B cell (primary cell): Measurements from ENCODE around the gene ZCCHC24. TPM values are rescaled to one million over a fixed set of nuclear protein-coding genes. Genes with fewer than 3 reads are reported as not detected.

Experiments
- ATAC-seq: fragments of 200-7000 bp; cut with Tn5 transposase; one replicate; pipeline ENCODE4 v1.10.0; 2021; ENCODE audit warnings: low read depth, mild to moderate bottlenecking, moderate number of reproducible peaks, moderate library complexity
- CTCF ChIA-PET: fragments of 350-600 bp; sonication (Branson Sonifier 250); formaldehyde crosslinking; loops from one replicate; lab custom pipeline; 2021; ENCODE audit warnings: antibody characterized with exemption, inconsistent platforms; lab: Charles Lee
- POLR2A ChIA-PET: fragments of 350-600 bp; sonication (Branson Sonifier 250); formaldehyde crosslinking; loops from one replicate; lab custom pipeline; 2021; ENCODE audit warnings: antibody characterized with exemption; lab: Charles Lee
- DNase-seq: peaks from one replicate; pipeline ENCODE4 v3.0.0; 2013
- H2AFZ ChIP-seq: 2 replicates; pipeline ENCODE4 v1.6.1; 2012; ENCODE audit warnings: mild to moderate bottlenecking, low read depth, low read length; ENCODE audit not compliant: insufficient read depth, poor library complexity, severe bottlenecking
- H3K27ac ChIP-seq, 2 donors: 1 replicate in 1 of 2; 2 replicates in 1 of 2; pipeline ENCODE4 v1.5.1; 2012 to 2013; ENCODE audit warnings: low read length in 2 of 2, mild to moderate bottlenecking in 2 of 2, moderate library complexity in 1 of 2
- H3K27me3 ChIP-seq, 4 experiments: fragments of 200-600 bp in 1 of 4; sonication (generic) in 1 of 4; replicated peaks in 1 of 4; 1 replicate in 2 of 4; 2 replicates in 2 of 4; pipeline versions ENCODE4 v1.6.1 to v1.7.0; 2013 to 2016; ENCODE audit warnings: low read length in 3 of 4, mild to moderate bottlenecking in 2 of 4, mixed read lengths in 1 of 4, moderate library complexity in 1 of 4; ENCODE audit not compliant: insufficient read depth in 4 of 4, control insufficient read depth in 3 of 4; ENCODE audit errors: control extremely low read depth in 1 of 4
- H3K36me3 ChIP-seq, 2 experiments: replicated peaks in 1 of 2; 1 replicate in 1 of 2; 2 replicates in 1 of 2; pipeline versions ENCODE4 v1.6.1 to v1.7.1; 2013; ENCODE audit warnings: low read length in 1 of 2; ENCODE audit not compliant: insufficient read depth in 2 of 2, control insufficient read depth in 1 of 2; ENCODE audit errors: control extremely low read depth in 1 of 2, extremely low read depth in 1 of 2
- H3K4me1 ChIP-seq, 2 donors: fragments of 200-600 bp in 1 of 2; sonication (generic) in 1 of 2; 1 replicate in 1 of 2; 2 replicates in 1 of 2; pipeline versions ENCODE4 v1.5.1 to v1.6.1; 2013 to 2017; ENCODE audit warnings: low read length in 2 of 2; ENCODE audit not compliant: control insufficient read depth in 2 of 2, insufficient read depth in 2 of 2
- H3K4me2 ChIP-seq: replicated peaks from 2 replicates; pipeline ENCODE3; 2012; ENCODE audit warnings: mild to moderate bottlenecking, low read depth, low read length; ENCODE audit not compliant: poor library complexity, severe bottlenecking
- H3K4me3 ChIP-seq, 5 experiments: fragments of 200-600 bp in 1 of 5; sonication (generic) in 1 of 5; 1 replicate in 3 of 5; 2 replicates in 2 of 5; pipeline versions ENCODE4 v1.5.1 to v1.7.0; 2011 to 2016; ENCODE audit warnings: low read length in 4 of 5, mild to moderate bottlenecking in 4 of 5, low read depth in 2 of 5, control low read depth in 1 of 5, moderate library complexity in 1 of 5; ENCODE audit not compliant: insufficient read depth in 1 of 5; ENCODE audit errors: control extremely low read depth in 1 of 5, extremely low read depth in 1 of 5
- H3K79me2 ChIP-seq: fragments of 200-600 bp; sonication (generic); one replicate; pipeline ENCODE4 v1.6.0; 2016; ENCODE audit warnings: low read length; ENCODE audit not compliant: control insufficient read depth, insufficient read depth
- H3K9ac ChIP-seq: fragments of 200-600 bp; sonication (generic); 2 replicates; pipeline ENCODE4 v1.6.1; 2017; ENCODE audit warnings: mild to moderate bottlenecking, low read length, moderate library complexity
- H3K9me3 ChIP-seq, 3 donors: one replicate each; pipeline versions ENCODE4 v1.6.1 to v1.7.1; 2013; ENCODE audit warnings: low read length in 2 of 3; ENCODE audit not compliant: control insufficient read depth in 2 of 3, insufficient read depth in 1 of 3; ENCODE audit errors: control extremely low read depth in 1 of 3
- H4K20me1 ChIP-seq: 2 replicates; pipeline ENCODE4 v1.6.0; 2012; ENCODE audit warnings: mild to moderate bottlenecking, low read length; ENCODE audit not compliant: insufficient read depth, control insufficient read depth, poor library complexity, severe bottlenecking
- H3K27ac Mint-ChIP-seq: one replicate; pipeline ENCODE4 v1.8.0; 2021; ENCODE audit warnings: mixed read lengths
- H3K27me3 Mint-ChIP-seq: one replicate; pipeline ENCODE4 v1.8.0; 2021; ENCODE audit warnings: mixed read lengths
- H3K4me1 Mint-ChIP-seq: one replicate; pipeline ENCODE4 v1.8.0; 2021; ENCODE audit warnings: mixed read lengths
- H3K4me3 Mint-ChIP-seq: one replicate; pipeline ENCODE4 v1.8.0; 2021; ENCODE audit warnings: mixed read lengths
- H3K9me3 Mint-ChIP-seq: one replicate; pipeline ENCODE4 v1.8.0; 2022; ENCODE audit warnings: mixed read lengths; ENCODE audit not compliant: insufficient read depth
- CTCF ChIP-seq: fragments of 200-600 bp; IDR thresholded peaks from one replicate; pipeline ENCODE4 v1.8.0; 2022; ENCODE audit warnings: antibody characterized with exemption, mild to moderate bottlenecking
- EZH2 ChIP-seq: IDR thresholded peaks from 2 replicates; pipeline ENCODE4 v1.6.1; 2012; ENCODE audit warnings: borderline replicate concordance, low read depth, mild to moderate bottlenecking, moderate library complexity, low read length; ENCODE audit not compliant: insufficient read depth, poor library complexity, severe bottlenecking
- WGBS: methylation state at CpG from one replicate; pipeline ENCODE4 v1.1.5; 2013; ENCODE audit warnings: missing lambda C conversion rate; ENCODE audit not compliant: insufficient coverage; 5-methylcytosine and 5-hydroxymethylcytosine counted together
- intact Hi-C: fragments of 100-400 bp; cut with micrococcal nuclease; formaldehyde crosslinking; loops from one replicate; pipeline ENCODE4 v1.10.0; 2022
- polyA plus RNA-seq: library from polyadenylated mRNA; depleted of rRNA; stranded (reverse); fragments of >200 nt; gene quantifications from 2 replicates; pipeline ENCODE4 v1.2.3, GENCODE V29; 2012
- total RNA-seq, 2 donors: library from RNA; stranded (reverse); fragments of 120-200 nt in 1 of 2; gene quantifications; 1 replicate in 1 of 2; 2 replicates in 1 of 2; pipeline versions ENCODE4 v1.2.3 to v1.2.4, GENCODE V29; 2013 to 2022

The ZCCHC24 gene
- total and polyA plus RNA-seq, 2 donors (not counting 1 experiment from before 2014, with no cell fraction given), result 0.34 to 2.3 TPM

GRCh38 chr10:79349766-79350406 is 95.5 kb downstream of the ZCCHC24 start:
- H2AFZ ChIP-seq, result no peak overlapping the region
- ChIA-PET POLR2A (no interaction called here), CTCF (no interaction called here)
- intact Hi-C loops, result loop anchor here (5.0 kb wide), 1 partner anchor 283 kb away; the partner anchor contains the start of gene ZMIZ1
- H3K4me1 Mint-ChIP-seq, result peaks cover 45% of the 10 kb centered on the region
- no peaks in the 10 kb centered on the region for H3K27me3 ChIP-seq
- H3K4me3 Mint-ChIP-seq, result peak overlapping the region; percentile 88
- DNase-seq (no peak), ATAC-seq (no peak)
- no peak overlapping the region for H3K4me3 ChIP-seq
- peak overlapping the region in 1 of 2 donors; percentile 92 for H3K27ac ChIP-seq
- H3K9me3 Mint-ChIP-seq, result no peaks in the 10 kb centered on the region
- peaks cover 26% of the 10 kb centered on the region for H3K79me2 ChIP-seq
- no peak overlapping the region for H3K9ac ChIP-seq
- H3K36me3 ChIP-seq, result peaks cover 0 to 58% of the 10 kb centered on the region in 2 experiments
- no peaks in the 10 kb centered on the region for H3K9me3 ChIP-seq
- no peak for TF ChIP-seq EZH2
- no peak for TF ChIP-seq CTCF
- peak overlapping the region; percentile 50 for H3K27ac Mint-ChIP-seq
- H4K20me1 ChIP-seq, result peaks cover 21% of the 10 kb centered on the region
- H3K27me3 Mint-ChIP-seq, result no peaks in the 10 kb centered on the region
- 98% methylated on average over 6 of the region's 6 CpGs for WGBS
- peaks cover 29 to 40% of the 10 kb centered on the region in 2 donors for H3K4me1 ChIP-seq
- H3K4me2 ChIP-seq, result no peak overlapping the region

GRCh38 chr10:79349072-79349491 is 96.3 kb downstream of the ZCCHC24 start:
- no peaks in the 10 kb centered on the region for H3K9me3 ChIP-seq
- H3K4me3 Mint-ChIP-seq, result peak overlapping the region; percentile 88
- 96% methylated on average over 5 of the region's 6 CpGs for WGBS
- H3K4me1 ChIP-seq, result peaks cover 22 to 32% of the 10 kb centered on the region in 2 donors
- H3K9ac ChIP-seq, result peak overlapping the region; percentile 95
- no peaks in the 10 kb centered on the region for H3K9me3 Mint-ChIP-seq
- H3K27me3 ChIP-seq, result no peaks in the 10 kb centered on the region
- H2AFZ ChIP-seq, result no peak overlapping the region
- intact Hi-C loops, result loop anchor here (5.0 kb wide), 1 partner anchor 282 kb away; the partner anchor contains the start of gene ZMIZ1
- ATAC-seq (no peak), DNase-seq (no peak)
- peak overlapping the region; percentile 84 to 92 for H3K27ac ChIP-seq
- peaks cover 13% of the 10 kb centered on the region for H4K20me1 ChIP-seq
- no peak overlapping the region for H3K4me3 ChIP-seq
- peaks cover 0 to 54% of the 10 kb centered on the region in 2 experiments for H3K36me3 ChIP-seq
- peaks cover 38% of the 10 kb centered on the region for H3K4me1 Mint-ChIP-seq
- no peak for TF ChIP-seq EZH2
- no peak for TF ChIP-seq CTCF
- H3K79me2 ChIP-seq, result peaks cover 26% of the 10 kb centered on the region
- peak overlapping the region; percentile 100 for H3K4me2 ChIP-seq
- no peaks in the 10 kb centered on the region for H3K27me3 Mint-ChIP-seq
- CTCF ChIA-PET, result interaction anchor here (0.9 to 1.6 kb wide), 2 partner anchors 98 to 154 kb away, joined by 4 to 5 read pairs; no protein-coding TSS in a partner anchor
- H3K27ac Mint-ChIP-seq, result peak overlapping the region; percentile 93
- POLR2A ChIA-PET, result interaction anchor here (0.6 to 1.5 kb wide), 3 partner anchors 32 to 107 kb away, joined by 4 to 9 read pairs (median 4); no protein-coding TSS in a partner anchor
